Tibial nerve (tissue), 3 donors: Measurements from ENCODE around the gene ZNF408.

Source experiments
- POLR2A ChIP-seq, 2 donors: fragments of 450-650 bp; IDR thresholded peaks; one replicate each; pipeline ENCODE4 v1.6.1; 2017; ENCODE audit warnings: antibody characterized with exemption in 2 of 2, mild to moderate bottlenecking in 2 of 2, moderate library complexity in 2 of 2
- TF ChIP-seq, protein P1 (sequence below), 5 experiments: fragments of 200-600 bp in 3 of 5; fragments of 450-650 bp in 2 of 5; sonication (generic) in 3 of 5; IDR thresholded peaks; one replicate each; pipeline ENCODE4 v1.5.1; 2016 to 2019; ENCODE audit warnings: antibody characterized with exemption in 5 of 5, mild to moderate bottlenecking in 3 of 5, moderate library complexity in 2 of 5

DNA sequence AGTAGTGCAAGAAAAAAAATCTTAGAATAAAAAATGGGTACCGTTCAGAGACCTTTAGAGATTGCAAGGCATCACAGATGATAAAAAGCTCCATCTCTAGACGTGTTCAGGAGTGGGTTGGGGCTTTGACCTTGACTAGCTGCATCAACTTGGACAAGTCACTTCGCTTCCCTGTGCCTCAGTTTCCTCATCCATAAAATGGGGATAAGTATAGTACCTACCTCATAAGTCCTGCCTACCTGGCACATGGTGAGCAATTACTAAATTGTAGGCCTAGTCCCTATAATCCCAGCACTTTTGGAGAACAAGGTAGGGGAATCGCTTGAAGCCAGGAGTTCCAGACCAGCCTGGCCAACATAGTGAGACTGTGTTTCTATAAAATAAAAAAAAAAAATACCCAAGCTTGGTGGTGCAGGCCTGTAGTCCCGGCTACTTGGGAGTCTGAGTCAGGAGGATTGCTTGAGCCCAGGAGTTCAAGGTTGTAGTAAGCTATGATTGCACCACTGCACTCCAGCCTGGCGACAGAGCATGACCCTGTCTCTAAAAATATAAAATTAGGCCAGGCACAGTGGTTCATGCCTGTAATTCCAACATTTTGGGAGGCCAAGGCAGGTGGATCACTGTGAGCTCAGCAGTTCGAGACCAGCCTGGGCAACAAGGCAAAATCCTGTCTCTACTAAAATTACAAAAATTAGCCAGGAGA lies 12.2 kb downstream of the ZNF408 start:
- TF ChIP-seq, protein P1, sequence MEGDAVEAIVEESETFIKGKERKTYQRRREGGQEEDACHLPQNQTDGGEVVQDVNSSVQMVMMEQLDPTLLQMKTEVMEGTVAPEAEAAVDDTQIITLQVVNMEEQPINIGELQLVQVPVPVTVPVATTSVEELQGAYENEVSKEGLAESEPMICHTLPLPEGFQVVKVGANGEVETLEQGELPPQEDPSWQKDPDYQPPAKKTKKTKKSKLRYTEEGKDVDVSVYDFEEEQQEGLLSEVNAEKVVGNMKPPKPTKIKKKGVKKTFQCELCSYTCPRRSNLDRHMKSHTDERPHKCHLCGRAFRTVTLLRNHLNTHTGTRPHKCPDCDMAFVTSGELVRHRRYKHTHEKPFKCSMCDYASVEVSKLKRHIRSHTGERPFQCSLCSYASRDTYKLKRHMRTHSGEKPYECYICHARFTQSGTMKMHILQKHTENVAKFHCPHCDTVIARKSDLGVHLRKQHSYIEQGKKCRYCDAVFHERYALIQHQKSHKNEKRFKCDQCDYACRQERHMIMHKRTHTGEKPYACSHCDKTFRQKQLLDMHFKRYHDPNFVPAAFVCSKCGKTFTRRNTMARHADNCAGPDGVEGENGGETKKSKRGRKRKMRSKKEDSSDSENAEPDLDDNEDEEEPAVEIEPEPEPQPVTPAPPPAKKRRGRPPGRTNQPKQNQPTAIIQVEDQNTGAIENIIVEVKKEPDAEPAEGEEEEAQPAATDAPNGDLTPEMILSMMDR (IDR thresholded peaks at IDR 0.05) = no peak
- TF ChIP-seq POLR2A (IDR thresholded peaks at IDR 0.05) = no peak
